ENCODE measurements around the gene CDHR2. TPM values are rescaled to one million over a fixed set of nuclear protein-coding genes. Genes with fewer than 3 reads are reported as not detected.

The CDHR2 gene
- total and polyA plus RNA-seq, 2 of the 13 experiments (the other 11 are each of a cell fraction or from before 2014, with no cell fraction given): 17.9 to 20.9 TPM

- TF ChIP-seq, protein P1, sequence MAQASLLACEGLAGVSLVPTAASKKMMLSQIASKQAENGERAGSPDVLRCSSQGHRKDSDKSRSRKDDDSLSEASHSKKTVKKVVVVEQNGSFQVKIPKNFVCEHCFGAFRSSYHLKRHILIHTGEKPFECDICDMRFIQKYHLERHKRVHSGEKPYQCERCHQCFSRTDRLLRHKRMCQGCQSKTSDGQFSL (CRISPR knock-in tag; IDR thresholded peaks at IDR 0.05): no peak
- TF ChIP-seq, protein P2, sequence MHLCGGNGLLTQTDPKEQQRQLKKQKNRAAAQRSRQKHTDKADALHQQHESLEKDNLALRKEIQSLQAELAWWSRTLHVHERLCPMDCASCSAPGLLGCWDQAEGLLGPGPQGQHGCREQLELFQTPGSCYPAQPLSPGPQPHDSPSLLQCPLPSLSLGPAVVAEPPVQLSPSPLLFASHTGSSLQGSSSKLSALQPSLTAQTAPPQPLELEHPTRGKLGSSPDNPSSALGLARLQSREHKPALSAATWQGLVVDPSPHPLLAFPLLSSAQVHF (CRISPR knock-in tag; IDR thresholded peaks at IDR 0.05): no peak
- TF ChIP-seq ZNF616 (CRISPR knock-in tag; IDR thresholded peaks at IDR 0.05; ENCODE audit: low read depth): no peak
- TF ChIP-seq GATAD1 (CRISPR knock-in tag; IDR thresholded peaks at IDR 0.05): peak; percentile 45; the same call in 1 of the 2 replicates
- TF ChIP-seq RFXAP (CRISPR knock-in tag; IDR thresholded peaks at IDR 0.05; ENCODE audit: borderline replicate concordance): no peak
- TF ChIP-seq TRIM24 (CRISPR knock-in tag; IDR thresholded peaks at IDR 0.05): no peak
- TF ChIP-seq ATF2 (CRISPR knock-in tag; IDR thresholded peaks at IDR 0.05): peak; percentile 30; the same call in 1 of the 2 replicates
- TF ChIP-seq ZNF556 (CRISPR knock-in tag; IDR thresholded peaks at IDR 0.05; ENCODE audit: borderline replicate concordance): no peak
- no peak for TF ChIP-seq KDM6A (CRISPR knock-in tag; IDR thresholded peaks at IDR 0.05; ENCODE audit: low read depth)
- TF ChIP-seq RBM22 (optimal IDR thresholded peaks at IDR 0.05; ENCODE audit: low read length): no peak
- TF ChIP-seq, protein P3, sequence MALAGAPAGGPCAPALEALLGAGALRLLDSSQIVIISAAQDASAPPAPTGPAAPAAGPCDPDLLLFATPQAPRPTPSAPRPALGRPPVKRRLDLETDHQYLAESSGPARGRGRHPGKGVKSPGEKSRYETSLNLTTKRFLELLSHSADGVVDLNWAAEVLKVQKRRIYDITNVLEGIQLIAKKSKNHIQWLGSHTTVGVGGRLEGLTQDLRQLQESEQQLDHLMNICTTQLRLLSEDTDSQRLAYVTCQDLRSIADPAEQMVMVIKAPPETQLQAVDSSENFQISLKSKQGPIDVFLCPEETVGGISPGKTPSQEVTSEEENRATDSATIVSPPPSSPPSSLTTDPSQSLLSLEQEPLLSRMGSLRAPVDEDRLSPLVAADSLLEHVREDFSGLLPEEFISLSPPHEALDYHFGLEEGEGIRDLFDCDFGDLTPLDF (CRISPR knock-in tag; IDR thresholded peaks at IDR 0.05): no peak
- TF ChIP-seq ZNF337 (CRISPR knock-in tag; IDR thresholded peaks at IDR 0.05; ENCODE audit: borderline replicate concordance, low read depth): no peak
- TF ChIP-seq ZNF576 (CRISPR knock-in tag; IDR thresholded peaks at IDR 0.05): no peak
Observed at GRCh38 chr5:176611435-176611834, 62.3 kb downstream of the CDHR2 start (continued).

Measured in HepG2 (cell line).